Heart left ventricle (tissue), 16 donors: ENCODE data around the gene CHD2. TPM values are rescaled to one million over a fixed set of nuclear protein-coding genes. Genes with fewer than 3 reads are reported as not detected.
A peak's percentile ranks its signal among the peaks of the same experiment; 100 is the strongest.

Experiments
- ATAC-seq, 4 donors: fragments of 200-7000 bp; cut with Tn5 transposase; one replicate each; pipeline ENCODE4 v1.9.1; 2020 to 2022; ENCODE audit warnings: moderate library complexity in 4 of 4, mild to moderate bottlenecking in 3 of 4, moderate number of reproducible peaks in 1 of 4
- DNase-seq, 5 donors: peaks; one replicate each; pipeline ENCODE4 v3.0.0-alpha.2; 2020
- H3K27ac ChIP-seq, 12 donors: fragments of 200-600 bp; sonication (generic) in 4 of 12; one replicate each; pipeline versions ENCODE4 v1.5.0 to v1.8.0; 2016 to 2022; ENCODE audit warnings: mild to moderate bottlenecking in 2 of 12
- H3K27me3 ChIP-seq, 9 donors: fragments of 200-600 bp; sonication (generic) in 2 of 9; one replicate each; pipeline versions ENCODE4 v1.5.1 to v1.8.0; 2016 to 2022; ENCODE audit warnings: mild to moderate bottlenecking in 3 of 9
- H3K36me3 ChIP-seq, 9 donors: fragments of 200-600 bp; sonication (generic) in 2 of 9; one replicate each; pipeline versions ENCODE4 v1.5.0 to v1.8.0; 2018 to 2022; ENCODE audit warnings: mild to moderate bottlenecking in 2 of 9
- H3K4me1 ChIP-seq, 12 donors: fragments of 200-600 bp; sonication (generic) in 4 of 12; one replicate each; pipeline versions ENCODE4 v1.5.0 to v1.8.0; 2016 to 2022; ENCODE audit warnings: mild to moderate bottlenecking in 3 of 12
- H3K4me3 ChIP-seq, 12 donors: fragments of 200-600 bp; sonication (generic) in 4 of 12; one replicate each; pipeline versions ENCODE4 v1.5.0 to v1.8.0; 2017 to 2022; ENCODE audit warnings: mild to moderate bottlenecking in 9 of 12, moderate library complexity in 4 of 12
- H3K9me3 ChIP-seq, 12 donors: fragments of 200-600 bp; sonication (generic) in 4 of 12; one replicate each; pipeline versions ENCODE4 v1.5.0 to v1.8.0; 2016 to 2022; ENCODE audit warnings: mild to moderate bottlenecking in 1 of 12
- CTCF ChIP-seq, 12 donors: fragments of 200-600 bp; sonication (generic) in 4 of 12; IDR thresholded peaks; one replicate each; pipeline versions ENCODE4 v1.5.0 to v1.8.0; 2018 to 2022; ENCODE audit warnings: antibody characterized with exemption in 12 of 12, mild to moderate bottlenecking in 5 of 12
- POLR2A ChIP-seq, 2 donors: fragments of 450-650 bp; IDR thresholded peaks; one replicate each; pipeline ENCODE4 v1.6.1; 2017; ENCODE audit warnings: antibody characterized with exemption in 2 of 2, mild to moderate bottlenecking in 2 of 2, moderate library complexity in 2 of 2
- WGBS, 4 donors: extraction: QIAGEN DNeasy Blood & Tissue Kit in 2 of 4; methylation state at CpG; one replicate each; pipeline versions ENCODE4 v1.1.5 to v1.1.7; 2013 to 2018; 5-methylcytosine and 5-hydroxymethylcytosine counted together
- intact Hi-C, 10 donors: fragments of 100-400 bp; cut with DNase I; formaldehyde crosslinking; loops; one replicate each; pipeline versions ENCODE4 v1.11.1 to v1.14.2; 2022
- polyA plus RNA-seq, 2 donors: library from polyadenylated mRNA; stranded (reverse); fragments of 200-250 nt; gene quantifications; one replicate each; pipeline ENCODE4 v1.2.3, GENCODE V29; 2013
- total RNA-seq, 9 donors: library from RNA; depleted of rRNA in 2 of 9; stranded (reverse); fragments of >200 nt in 2 of 9; fragmentation: NEBNext Ultra II Directional in 3 of 9; extraction: Animal tissue kit (Norgen Biotek cat#: 25700) in 3 of 9; gene quantifications; one replicate each; pipeline versions ENCODE4 v1.1.0 to v1.2.4, GENCODE V29; 2016 to 2023
- donor health status: ischemic (EF 13 %, LVEDD 7.1; RV severe dilation, severe dysfunction).
- donor health status: healthy with polysubstance abuse.
- donor health status: DM: no; HTN: yes; CAD: no.
- donor health status: DM: no; HTN: no; CAD: no.
- donor health status: ischemic (EF 25% LVEDD 6.9; RV normal size, moderate dysfunction).
- donor health status: ischemic (EF 25% LVEDD 5.7; RV mildly dilated, moderate dysfunction).
- donor health status: healthy.
- donor health status: DM: yes; HTN: yes; CAD: no.
- donor health status: ischemic (EF 35%, LVEDD 5.7; RV mildly dilated, moderate dysfunction).
- donor health status: nonischemic (EF 11% LVEDD 7.7; RV severe dilation, severe dysfunction).
- donor health status: DM: yes; HTN: yes; CAD: no.
- donor health status: PGD.
- donor health status: ischemic (EF 29% LVEDD 5.4; RV normal size, mild dysfunction).
- donor health status: nonischemic (EF 23%, LVEDD 6.1; RV moderate dilation, normal function).

The CHD2 gene
- total and polyA plus RNA-seq, 11 donors = 23.1 to 76.8 (median 41.6) TPM

- no peaks in the 10 kb centered on the region for H3K9me3 ChIP-seq
- WGBS, 4 donors = 85 to 99% (median 92%) methylated on average over 6 to 14 of the region's 14 CpGs
- intact Hi-C loops = loop anchor here in 8 of 10 donors (5.0 to 10.0 kb wide), 14 partner anchors 39 to 1294 kb away; partner anchors contain the start of gene RGMA (in 2 of the 8)
- peaks cover 0 to 52% (median 27%) of the 10 kb centered on the region in 12 donors for H3K4me1 ChIP-seq
- no peak overlapping the region for H3K4me3 ChIP-seq
- TF ChIP-seq POLR2A (IDR thresholded peaks at IDR 0.05) = no peak
- TF ChIP-seq CTCF (IDR thresholded peaks at IDR 0.05) = no peak
- no peak overlapping the region for H3K27ac ChIP-seq
- H3K36me3 ChIP-seq = no peaks in the 10 kb centered on the region
- H3K27me3 ChIP-seq = no peaks in the 10 kb centered on the region
- ATAC-seq = no peak
- DNase-seq = peak in 2 of 5 donors; percentile 16 to 40
Observed at GRCh38 chr15:93033434-93034045, 133.4 kb downstream of the CHD2 start.

GRCh38 chr15:93034512-93034911, 134.4 kb downstream of the CHD2 start:
- WGBS, 4 donors = 70 to 80% (median 73%) methylated on average over 7 of the region's 7 CpGs
- Histone ChIP-seq H3K4me3 (no peak overlapping the region), H3K4me1 (peaks cover 0 to 42% (median 18%) of the 10 kb centered on the region in 12 donors), H3K27ac (peak overlapping the region in 1 of 12 donors; percentile 26), H3K36me3 (no peaks in the 10 kb centered on the region), H3K9me3 (no peaks in the 10 kb centered on the region), H3K27me3 (no peaks in the 10 kb centered on the region)
- intact Hi-C loops = loop anchor here in 8 of 10 donors (5.0 to 10.0 kb wide), 14 partner anchors 38 to 1293 kb away; partner anchors contain the start of gene RGMA (in 2 of the 8)
- DNase-seq (peak in 2 of 5 donors; percentile 12 to 23), ATAC-seq (no peak)
- no peak for TF ChIP-seq POLR2A (IDR thresholded peaks at IDR 0.05)
- no peak for TF ChIP-seq CTCF (IDR thresholded peaks at IDR 0.05)

- Histone ChIP-seq H3K27ac (peak overlapping the region in 1 of 12 donors; percentile 26), H3K4me3 (no peak overlapping the region), H3K4me1 (peaks cover 0 to 34% (median 10%) of the 10 kb centered on the region in 12 donors), H3K36me3 (no peaks in the 10 kb centered on the region), H3K9me3 (no peaks in the 10 kb centered on the region), H3K27me3 (no peaks in the 10 kb centered on the region)
- TF ChIP-seq CTCF (IDR thresholded peaks at IDR 0.05) = no peak
- TF ChIP-seq POLR2A (IDR thresholded peaks at IDR 0.05) = no peak
- DNase-seq = peak in 1 of 5 donors; percentile 5
- 81 to 84% (median 82%) methylated on average over 15 to 18 of the region's 18 CpGs for WGBS, 4 donors
- no peak for ATAC-seq
- intact Hi-C loops = loop anchor here in 8 of 10 donors (5.0 to 10.0 kb wide), 9 partner anchors 52 to 1289 kb away; partner anchors contain the start of gene RGMA (in 2 of the 8)
Observed at GRCh38 chr15:93035092-93035915, 135.2 kb downstream of the CHD2 start.
